Upper lobe of right lung (tissue), 1 donor: ENCODE measurements around the gene CD200R1L. TPM values are rescaled to one million over a fixed set of nuclear protein-coding genes. Genes with fewer than 3 reads are reported as not detected.

Source experiments
- ATAC-seq: fragments of 200-7000 bp; cut with Tn5 transposase; one replicate; pipeline ENCODE4 v1.9.1; 2020; ENCODE audit warnings: mild to moderate bottlenecking, moderate library complexity
- DNase-seq: peaks from one replicate; pipeline ENCODE4 v3.0.0-alpha.2; 2020
- H3K27ac ChIP-seq: fragments of 200-600 bp; one replicate; pipeline ENCODE4 v1.8.0; 2022
- H3K27me3 ChIP-seq: fragments of 200-600 bp; one replicate; pipeline ENCODE4 v1.8.0; 2022; ENCODE audit warnings: mild to moderate bottlenecking
- H3K36me3 ChIP-seq: fragments of 200-600 bp; one replicate; pipeline ENCODE4 v1.8.0; 2022
- H3K4me1 ChIP-seq: fragments of 200-600 bp; one replicate; pipeline ENCODE4 v1.8.0; 2022
- H3K4me3 ChIP-seq: fragments of 200-600 bp; one replicate; pipeline ENCODE4 v1.8.0; 2022; ENCODE audit warnings: mild to moderate bottlenecking
- H3K9me3 ChIP-seq: fragments of 200-600 bp; one replicate; pipeline ENCODE4 v1.8.0; 2022
- intact Hi-C: fragments of 100-400 bp; cut with DNase I; formaldehyde crosslinking; loops from one replicate; pipeline ENCODE4 v1.11.0; 2022
- total RNA-seq: library from RNA; stranded (reverse); fragmentation: NEBNext Ultra II Directional; extraction: Animal tissue kit (Norgen Biotek cat#: 25700); gene quantifications from one replicate; pipeline ENCODE4 v1.2.1, GENCODE V29; 2021
- TF ChIP-seq, protein P1 (sequence below): fragments of 200-600 bp; IDR thresholded peaks from one replicate; pipeline ENCODE4 v1.8.0; 2022; ENCODE audit warnings: antibody characterized with exemption
- donor health status: DM: no; HTN: yes; CAD: no; lungs with severe emphysema.

Gene CD200R1L
- total RNA-seq, 1 donor from 2014 or later = not detected

DNA sequence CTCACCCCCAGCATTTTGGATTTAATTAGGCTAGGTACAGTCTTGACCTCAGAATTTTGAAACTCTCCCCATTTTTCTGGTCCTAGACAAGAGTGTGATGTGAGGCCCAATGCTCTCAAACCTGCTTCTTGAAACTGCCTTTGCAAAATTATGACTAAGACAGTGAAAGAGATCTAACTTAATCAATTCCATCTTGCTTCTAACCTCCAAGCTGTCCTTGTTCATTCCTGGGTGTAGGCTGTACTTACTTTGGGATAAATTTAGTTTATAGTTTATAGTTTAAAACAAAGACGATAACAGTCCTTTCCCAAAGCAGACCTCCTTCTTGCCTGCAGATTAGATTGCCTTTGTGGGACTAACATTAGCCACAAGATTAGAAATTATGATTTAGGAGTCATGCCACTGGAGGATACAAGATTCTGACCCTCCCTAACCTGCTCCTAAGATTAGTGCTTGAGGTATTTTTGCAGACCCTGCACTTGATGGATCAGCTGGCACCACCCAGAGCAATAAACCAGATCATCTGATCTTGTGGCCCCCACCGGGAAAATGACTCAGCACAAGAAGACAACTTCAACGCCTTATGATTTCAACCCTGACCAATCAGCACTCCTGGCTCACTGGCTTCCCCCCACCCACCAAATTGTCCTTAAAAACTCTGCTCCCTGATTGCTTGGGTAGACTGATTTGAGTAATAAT, 59.6 kb downstream of the CD200R1L start:
- intact Hi-C loops = no loop called here
- TF ChIP-seq, protein P1, sequence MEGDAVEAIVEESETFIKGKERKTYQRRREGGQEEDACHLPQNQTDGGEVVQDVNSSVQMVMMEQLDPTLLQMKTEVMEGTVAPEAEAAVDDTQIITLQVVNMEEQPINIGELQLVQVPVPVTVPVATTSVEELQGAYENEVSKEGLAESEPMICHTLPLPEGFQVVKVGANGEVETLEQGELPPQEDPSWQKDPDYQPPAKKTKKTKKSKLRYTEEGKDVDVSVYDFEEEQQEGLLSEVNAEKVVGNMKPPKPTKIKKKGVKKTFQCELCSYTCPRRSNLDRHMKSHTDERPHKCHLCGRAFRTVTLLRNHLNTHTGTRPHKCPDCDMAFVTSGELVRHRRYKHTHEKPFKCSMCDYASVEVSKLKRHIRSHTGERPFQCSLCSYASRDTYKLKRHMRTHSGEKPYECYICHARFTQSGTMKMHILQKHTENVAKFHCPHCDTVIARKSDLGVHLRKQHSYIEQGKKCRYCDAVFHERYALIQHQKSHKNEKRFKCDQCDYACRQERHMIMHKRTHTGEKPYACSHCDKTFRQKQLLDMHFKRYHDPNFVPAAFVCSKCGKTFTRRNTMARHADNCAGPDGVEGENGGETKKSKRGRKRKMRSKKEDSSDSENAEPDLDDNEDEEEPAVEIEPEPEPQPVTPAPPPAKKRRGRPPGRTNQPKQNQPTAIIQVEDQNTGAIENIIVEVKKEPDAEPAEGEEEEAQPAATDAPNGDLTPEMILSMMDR = no peak
- H3K36me3 ChIP-seq = no peaks in the 10 kb centered on the region
- H3K9me3 ChIP-seq = no peaks in the 10 kb centered on the region
- H3K4me1 ChIP-seq = peaks cover 3% of the 10 kb centered on the region
- H3K4me3 ChIP-seq = no peak overlapping the region
- H3K27ac ChIP-seq = no peak overlapping the region
- DNase-seq (no peak), ATAC-seq (no peak)
- H3K27me3 ChIP-seq = no peaks in the 10 kb centered on the region

DNA sequence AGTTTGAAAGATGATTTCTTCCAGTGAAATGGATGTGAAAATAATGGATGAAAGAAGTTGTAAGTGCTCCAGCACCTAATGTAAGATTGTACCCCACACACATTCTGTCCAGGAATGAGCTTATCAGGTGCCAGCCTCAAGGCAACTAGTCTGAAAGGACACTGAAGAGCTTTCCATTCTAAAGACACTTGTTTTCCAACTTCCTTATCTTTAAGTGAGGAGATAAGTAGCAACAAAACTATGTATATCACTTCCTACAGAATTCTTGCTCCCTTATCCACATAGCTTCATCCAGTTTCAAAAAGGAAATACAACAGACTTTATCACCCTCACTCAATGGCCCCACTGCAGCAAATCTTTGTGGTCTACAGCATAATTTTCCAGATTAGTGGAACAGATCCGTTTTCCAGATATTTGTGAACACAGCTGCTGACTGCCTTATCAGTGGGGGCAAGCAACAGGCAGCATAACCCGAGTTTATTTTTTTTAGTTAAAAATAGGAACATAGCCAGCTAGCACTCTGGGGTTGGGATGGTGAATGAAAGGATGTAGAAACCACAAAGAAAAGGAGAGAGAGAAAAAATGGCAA, 60.6 kb downstream of the CD200R1L start:
- H3K9me3 ChIP-seq = no peaks in the 10 kb centered on the region
- DNase-seq (no peak), ATAC-seq (no peak)
- H3K27ac ChIP-seq = no peak overlapping the region
- TF ChIP-seq, protein P1 = no peak
- no peak overlapping the region for H3K4me3 ChIP-seq
- peaks cover 3% of the 10 kb centered on the region for H3K4me1 ChIP-seq
- intact Hi-C loops = no loop called here
- no peaks in the 10 kb centered on the region for H3K27me3 ChIP-seq
- no peaks in the 10 kb centered on the region for H3K36me3 ChIP-seq

DNA sequence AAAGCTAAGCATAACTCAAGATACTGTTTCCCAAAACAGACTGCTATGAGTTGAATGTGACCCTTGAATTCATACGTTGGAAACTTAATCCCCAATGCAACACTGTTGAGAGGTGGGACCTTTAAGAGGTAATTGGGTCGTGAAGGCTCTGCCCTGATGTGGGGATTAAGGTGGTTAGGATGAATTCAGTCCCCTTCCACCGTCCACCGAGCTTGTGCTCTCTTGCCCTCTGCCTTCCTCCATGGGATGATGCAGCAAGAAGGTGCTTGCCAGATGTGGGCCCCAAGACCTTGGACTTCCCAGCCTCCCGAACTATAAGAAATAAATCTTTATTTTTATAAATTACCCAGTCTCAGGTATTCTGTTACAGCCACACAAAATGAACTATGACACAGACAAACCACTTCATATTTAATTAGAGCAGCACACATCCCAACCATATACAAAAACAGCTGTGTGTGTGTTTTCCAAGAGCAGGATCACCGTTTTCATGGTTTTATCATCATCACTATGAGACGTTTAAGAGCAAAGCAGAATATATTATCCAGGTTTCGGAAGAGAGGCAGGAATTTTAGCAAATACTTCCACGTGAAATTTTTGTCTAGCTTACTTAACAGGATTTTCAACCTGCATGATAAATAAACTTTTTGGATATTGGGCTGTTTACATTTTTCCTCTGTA, 61.2 kb downstream of the CD200R1L start:
- ATAC-seq (no peak), DNase-seq (no peak)
- intact Hi-C loops = no loop called here

DNA sequence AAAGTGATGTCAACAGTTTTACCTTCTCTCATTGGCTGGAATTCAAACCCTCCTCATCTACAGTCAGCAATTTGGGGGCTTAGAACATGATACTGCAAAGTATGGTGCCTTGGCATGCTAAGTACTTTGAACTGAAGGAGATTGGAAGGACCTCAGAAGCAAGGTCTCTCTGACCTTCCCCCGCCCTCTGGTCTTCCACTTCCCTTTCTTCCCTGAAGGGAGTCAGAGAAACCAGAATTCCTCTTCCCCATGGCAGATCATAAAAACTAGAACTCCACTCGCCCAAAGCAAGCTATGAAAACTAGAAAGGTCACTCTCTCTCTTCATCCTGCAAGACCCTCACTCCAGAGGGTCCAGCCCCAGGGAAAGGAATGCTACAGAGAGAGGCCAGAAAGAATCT, 64.2 kb downstream of the CD200R1L start:
- Histone ChIP-seq H3K36me3 (no peaks in the 10 kb centered on the region), H3K9me3 (no peaks in the 10 kb centered on the region), H3K27me3 (no peaks in the 10 kb centered on the region), H3K4me1 (peaks cover 7% of the 10 kb centered on the region), H3K27ac (no peak overlapping the region), H3K4me3 (no peak overlapping the region)
- DNase-seq (no peak), ATAC-seq (peak; percentile 28)
- intact Hi-C loops = no loop called here
- TF ChIP-seq, protein P1 = no peak

More for the DNA sequence above, 61.2 kb downstream of the CD200R1L start:
- Histone ChIP-seq H3K36me3 (no peaks in the 10 kb centered on the region), H3K4me1 (peaks cover 3% of the 10 kb centered on the region), H3K27me3 (no peaks in the 10 kb centered on the region), H3K4me3 (no peak overlapping the region), H3K27ac (no peak overlapping the region), H3K9me3 (no peaks in the 10 kb centered on the region)
- TF ChIP-seq, protein P1 = no peak

DNA sequence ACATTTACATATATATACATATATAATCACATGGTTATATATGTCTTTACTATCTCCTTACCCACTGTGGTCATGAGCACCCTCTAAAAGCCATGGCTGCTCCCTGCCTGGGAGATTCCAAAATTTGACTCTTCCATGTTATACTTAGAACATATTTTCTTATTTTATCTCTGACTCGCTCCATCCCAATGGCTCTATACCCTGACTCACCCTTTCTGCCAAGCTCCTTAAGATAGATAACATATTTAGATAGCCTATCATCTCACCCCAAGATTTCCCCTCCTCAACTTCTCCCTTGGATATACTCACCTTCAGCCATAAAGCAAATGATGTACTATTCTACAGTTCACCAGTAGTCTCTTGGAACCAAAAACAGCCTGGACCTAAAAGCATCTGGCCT, 65.1 kb downstream of the CD200R1L start:
- Histone ChIP-seq H3K9me3 (no peaks in the 10 kb centered on the region), H3K27me3 (no peaks in the 10 kb centered on the region), H3K36me3 (no peaks in the 10 kb centered on the region), H3K27ac (no peak overlapping the region), H3K4me3 (no peak overlapping the region), H3K4me1 (peaks cover 7% of the 10 kb centered on the region)
- intact Hi-C loops = no loop called here
- DNase-seq = no peak
- ATAC-seq = no peak
- TF ChIP-seq, protein P1 = no peak
